OCI-LY3 (cell line): ENCODE data around the gene KCNH6.

Experiments used
- CTCF ChIP-seq: fragments of 200-600, 300-600 bp; sonication (generic); IDR thresholded peaks from 2 replicates; pipeline ENCODE4 v1.5.1; 2014; ENCODE audit warnings: antibody characterized with exemption, low read length, low read depth
- EZH2phosphoT487 ChIP-seq: fragments of 200-600 bp; shearing (Covaris generic); IDR thresholded peaks from 2 replicates; pipeline ENCODE4 v1.6.1; 2018; ENCODE audit warnings: antibody characterized with exemption, mixed run types, low read depth

GRCh38 chr17:63543822-63544420, 20.8 kb downstream of the KCNH6 start:
- TF ChIP-seq EZH2phosphoT487 (no peak), CTCF (no peak)
